PC-3 (cell line): ENCODE measurements around the gene DLX6. TPM values are rescaled to one million over a fixed set of nuclear protein-coding genes. Genes with fewer than 3 reads are reported as not detected.

Source experiments
- ATAC-seq: fragments of 200-7000 bp; cut with Tn5 transposase; 2 replicates; pipeline ENCODE4 v1.9.1; 2020; ENCODE audit warnings: mild to moderate bottlenecking, moderate library complexity
- BruUV-seq: library from RNA; stranded (reverse); fragments of 400-500 nt; replicated peaks from 2 replicates; lab custom pipeline; 2021; lab: Mats Ljungman, UMichigan
- CTCF ChIA-PET: fragments of 300-600 bp; sonication (Branson Sonifier 250); formaldehyde crosslinking; loops from one replicate; lab custom pipeline; 2022; ENCODE audit warnings: antibody characterized with exemption; lab: Charles Lee
- POLR2A ChIA-PET: fragments of 300-600 bp; sonication (Branson Sonifier 250); formaldehyde crosslinking; loops from one replicate; lab custom pipeline; 2022; ENCODE audit warnings: antibody characterized with exemption; ENCODE audit not compliant: unreplicated experiment; lab: Charles Lee
- DNase-seq: peaks from one replicate; pipeline ENCODE4 v3.0.0-alpha.2; 2015
- H2AFZ ChIP-seq: fragments of 300-600 bp; sonication (generic); 2 replicates; pipeline ENCODE4 v1.6.0; 2016; ENCODE audit warnings: antibody characterized with exemption, low read length
- H3F3A ChIP-seq: fragments of 300-600 bp; sonication (generic); one replicate; pipeline ENCODE4 v1.6.0; 2017; ENCODE audit warnings: antibody characterized with exemption, low read length, control low read depth, mild to moderate bottlenecking; ENCODE audit not compliant: unreplicated experiment
- H3K27ac ChIP-seq: fragments of 300-600 bp; sonication (generic); 2 replicates; pipeline ENCODE4 v1.5.1; 2016; ENCODE audit warnings: mild to moderate bottlenecking, low read length
- H3K27me3 ChIP-seq: fragments of 300-600 bp; sonication (generic); 2 replicates; pipeline ENCODE4 v1.6.1; 2016; ENCODE audit warnings: low read length, mixed read lengths
- H3K36me3 ChIP-seq: fragments of 300-600 bp; sonication (generic); 2 replicates; pipeline ENCODE4 v1.6.1; 2016; ENCODE audit warnings: low read depth, mixed run types, low read length, mixed read lengths
- H3K4me1 ChIP-seq: fragments of 300-600 bp; sonication (generic); 2 replicates; pipeline ENCODE4 v1.5.1; 2016; ENCODE audit warnings: low read length; ENCODE audit not compliant: insufficient read depth
- H3K4me2 ChIP-seq: fragments of 300-600 bp; sonication (generic); 2 replicates; pipeline ENCODE4 v1.6.0; 2016; ENCODE audit warnings: low read length
- H3K4me3 ChIP-seq: fragments of 300-600 bp; sonication (generic); 2 replicates; pipeline ENCODE4 v1.5.1; 2016; ENCODE audit warnings: mild to moderate bottlenecking, low read length, mixed read lengths
- H3K79me2 ChIP-seq: fragments of 300-600 bp; sonication (generic); 2 replicates; pipeline ENCODE4 v1.6.1; 2017; ENCODE audit warnings: low read length, mixed read lengths
- H3K9ac ChIP-seq: fragments of 300-600 bp; sonication (generic); 2 replicates; pipeline ENCODE4 v1.6.0; 2016; ENCODE audit warnings: mild to moderate bottlenecking, low read length
- H3K9me2 ChIP-seq: fragments of 300-600 bp; sonication (generic); replicated peaks from 2 replicates; pipeline ENCODE4 v1.6.1; 2016; ENCODE audit warnings: mixed run types, low read length, mixed read lengths
- H3K9me3 ChIP-seq: fragments of 300-600 bp; sonication (generic); 2 replicates; pipeline ENCODE4 v1.6.1; 2016; ENCODE audit warnings: low read length, mixed read lengths
- H4K20me1 ChIP-seq: fragments of 300-600 bp; sonication (generic); 2 replicates; pipeline ENCODE4 v1.6.1; 2016; ENCODE audit warnings: low read length, mixed read lengths
- CTCF ChIP-seq: fragments of 300-600 bp; sonication (generic); conservative IDR thresholded peaks from 2 replicates; pipeline ENCODE4 v1.5.1; 2017; ENCODE audit warnings: antibody characterized with exemption, low read depth, mild to moderate bottlenecking, low read length
- EZH2 ChIP-seq: fragments of 300-600 bp; sonication (generic); IDR thresholded peaks from one replicate; pipeline ENCODE4 v1.6.1; 2017; ENCODE audit warnings: antibody characterized with exemption, mild to moderate bottlenecking, low read length; ENCODE audit not compliant: unreplicated experiment
- EZH2phosphoT487 ChIP-seq: fragments of 300-600 bp; sonication (generic); IDR thresholded peaks from 2 replicates; pipeline ENCODE4 v1.6.1; 2018; ENCODE audit warnings: mild to moderate bottlenecking, antibody characterized with exemption, low read length, borderline replicate concordance
- intact Hi-C: fragments of 100-400 bp; cut with micrococcal nuclease; formaldehyde crosslinking; loops from 2 replicates; pipeline ENCODE4 v1.9.0; 2023
- total RNA-seq: library from RNA; depleted of rRNA; stranded (reverse); fragments of >200 nt; gene quantifications from 2 replicates; pipeline ENCODE4 v1.2.3, GENCODE V29; 2014

Gene DLX6
- total RNA-seq, 1 experiment from 2014 or later: not detected

GRCh38 chr7:97020601-97020995 is 15.2 kb downstream of the DLX6 start:
- CTCF ChIA-PET: no interaction called here
- no peak overlapping the region for H3K4me2 ChIP-seq
- no peak for ATAC-seq
- peaks cover 4% of the 10 kb centered on the region; the same call in 1 of the 2 replicates for H3K27me3 ChIP-seq
- no peak overlapping the region for H2AFZ ChIP-seq
- no peak overlapping the region for H3K9ac ChIP-seq
- H3K36me3 ChIP-seq: no peaks in the 10 kb centered on the region
- BruUV-seq: no TSS peak
- TF ChIP-seq EZH2 (no peak), CTCF (no peak), EZH2phosphoT487 (no peak)
- no peaks in the 10 kb centered on the region for H3K9me2 ChIP-seq
- no peak overlapping the region for H3K27ac ChIP-seq
- no peak overlapping the region for H3K4me3 ChIP-seq
- no peaks in the 10 kb centered on the region for H4K20me1 ChIP-seq
- peaks cover 10% of the 10 kb centered on the region for H3K4me1 ChIP-seq
- intact Hi-C loops: loop anchor here (5.0 to 10.0 kb wide), 3 partner anchors 216 to 688 kb away; no protein-coding TSS in a partner anchor
- no peaks in the 10 kb centered on the region for H3K9me3 ChIP-seq
- no peaks in the 10 kb centered on the region for H3F3A ChIP-seq
- POLR2A ChIA-PET: no interaction called here
- no peaks in the 10 kb centered on the region for H3K79me2 ChIP-seq
- DNase-seq: no peak

GRCh38 chr7:97020996-97021746 is 15.8 kb downstream of the DLX6 start:
- Histone ChIP-seq H3K4me1 (peaks cover 5% of the 10 kb centered on the region), H3F3A (no peaks in the 10 kb centered on the region), H3K27me3 (no peaks in the 10 kb centered on the region), H3K9me2 (no peaks in the 10 kb centered on the region), H3K36me3 (no peaks in the 10 kb centered on the region), H2AFZ (no peak overlapping the region), H3K4me3 (no peak overlapping the region), H3K27ac (no peak overlapping the region), H3K79me2 (no peaks in the 10 kb centered on the region), H4K20me1 (no peaks in the 10 kb centered on the region), H3K4me2 (no peak overlapping the region), H3K9me3 (no peaks in the 10 kb centered on the region), H3K9ac (no peak overlapping the region)
- CTCF ChIA-PET: no interaction called here
- no peak for TF ChIP-seq CTCF
- TF ChIP-seq EZH2: no peak
- no peak for TF ChIP-seq EZH2phosphoT487
- BruUV-seq: no TSS peak
- no peak for DNase-seq
- no peak for ATAC-seq
- intact Hi-C loops: loop anchor here (5.0 to 10.0 kb wide), 3 partner anchors 216 to 689 kb away; no protein-coding TSS in a partner anchor
- POLR2A ChIA-PET: no interaction called here
